ENCODE results near the gene OSBPL9. TPM values are rescaled to one million over a fixed set of nuclear protein-coding genes. Genes with fewer than 3 reads are reported as not detected.

The OSBPL9 gene
- total and polyA plus RNA-seq, 8 donors: 30.7 to 51.0 (median 35.6) TPM

- Histone ChIP-seq H3K4me3 (no peak overlapping the region), H3K36me3 (peaks cover 4 to 75% (median 32%) of the 10 kb centered on the region in 3 donors), H3K4me1 (no peaks in the 10 kb centered on the region), H3K27me3 (no peaks in the 10 kb centered on the region), H3K27ac (no peak overlapping the region), H3K9me3 (no peaks in the 10 kb centered on the region)
- DNase-seq (no peak), ATAC-seq (peak in 1 of 4 donors; percentile 9), FAIRE-seq (no peak)
- WGBS, 2 donors: 76 to 89% methylated on average over 4 of the region's 4 CpGs
- TF ChIP-seq CTCF (IDR thresholded peaks at IDR 0.05): no peak
- intact Hi-C loops (cut with DNase I): no loop called here
These were observed 168.1 kb downstream of the OSBPL9 start for GRCh38 chr1:51784997-51785421.

DNA sequence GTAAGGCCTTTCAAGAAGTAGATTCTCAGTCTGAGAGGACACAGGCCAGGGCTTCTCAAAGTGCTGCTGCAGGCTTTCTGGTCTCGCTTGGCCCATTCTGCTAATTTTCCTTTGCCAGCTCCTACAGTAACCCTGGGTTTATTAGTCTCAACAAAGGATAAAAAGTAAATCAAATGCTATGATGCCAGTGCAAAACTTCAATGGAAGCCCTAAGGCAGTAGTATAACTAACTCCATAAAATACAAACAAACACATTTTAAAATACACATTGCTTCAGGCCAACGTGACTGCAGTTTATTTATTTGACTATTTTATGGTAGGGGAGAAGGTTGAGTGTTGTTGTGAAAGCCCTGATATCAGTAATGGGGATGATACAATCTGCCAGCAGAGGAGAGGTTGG, 172.0 kb downstream of the OSBPL9 start:
- no peak overlapping the region for H3K27ac ChIP-seq
- H3K27me3 ChIP-seq: no peaks in the 10 kb centered on the region
- intact Hi-C loops (cut with DNase I): no loop called here
- no peaks in the 10 kb centered on the region for H3K9me3 ChIP-seq
- peaks cover 4 to 80% (median 34%) of the 10 kb centered on the region in 3 donors for H3K36me3 ChIP-seq
- DNase-seq: no peak
- FAIRE-seq: no peak
- H3K4me1 ChIP-seq: no peaks in the 10 kb centered on the region
- H3K4me3 ChIP-seq: no peak overlapping the region
- no peak for TF ChIP-seq CTCF (IDR thresholded peaks at IDR 0.05)
- ATAC-seq: no peak
- 71 to 72% methylated on average over 2 of the region's 2 CpGs for WGBS, 2 donors

DNA sequence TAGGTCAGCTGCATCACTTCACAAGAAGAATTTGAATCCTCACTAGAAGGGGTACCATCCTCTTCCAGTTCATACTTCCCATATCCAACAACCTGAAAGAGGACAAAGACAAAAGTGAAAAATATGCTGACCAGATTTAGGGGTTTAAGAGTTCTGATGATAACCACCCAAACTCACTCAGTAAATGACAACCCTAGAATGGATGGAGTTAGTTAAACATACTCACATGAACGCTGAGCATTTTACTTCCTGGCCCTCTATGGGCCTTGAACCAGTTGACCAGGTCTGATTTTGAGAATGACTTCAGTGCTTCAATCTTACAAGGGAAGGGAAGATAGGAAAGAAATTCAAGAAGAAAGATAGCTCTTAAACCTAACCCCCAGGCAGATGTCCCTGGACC, 172.4 kb downstream of the OSBPL9 start:
- Histone ChIP-seq H3K9me3 (no peaks in the 10 kb centered on the region), H3K27me3 (no peaks in the 10 kb centered on the region), H3K4me1 (peaks cover 0 to 3% (median 1%) of the 10 kb centered on the region in 3 donors), H3K4me3 (no peak overlapping the region), H3K27ac (no peak overlapping the region), H3K36me3 (peaks cover 4 to 76% (median 34%) of the 10 kb centered on the region in 3 donors)
- intact Hi-C loops (cut with DNase I): no loop called here
- FAIRE-seq: no peak
- no peak for ATAC-seq
- no peak for TF ChIP-seq CTCF (IDR thresholded peaks at IDR 0.05)
- 85 to 87% methylated on average over 1 of the region's 1 CpG for WGBS, 2 donors
- DNase-seq: no peak

GRCh38 chr1:51790385-51790784, 173.5 kb downstream of the OSBPL9 start:
- H3K36me3 ChIP-seq: peaks cover 4 to 66% (median 34%) of the 10 kb centered on the region in 3 donors
- 86 to 88% methylated on average over 6 of the region's 6 CpGs for WGBS, 2 donors
- FAIRE-seq: no peak

More at GRCh38 chr1:51790385-51790784, 173.5 kb downstream of the OSBPL9 start:
- intact Hi-C loops (cut with DNase I): no loop called here
- no peak for ATAC-seq
- H3K9me3 ChIP-seq: no peaks in the 10 kb centered on the region
- no peak for TF ChIP-seq CTCF (IDR thresholded peaks at IDR 0.05)
- H3K4me1 ChIP-seq: peaks cover 5 to 13% (median 7%) of the 10 kb centered on the region in 3 donors
- no peak for DNase-seq
- no peaks in the 10 kb centered on the region for H3K27me3 ChIP-seq
- no peak overlapping the region for H3K27ac ChIP-seq
- no peak overlapping the region for H3K4me3 ChIP-seq

Measured in pancreas (tissue), 10 donors.